ENCODE data around the gene C4orf17. TPM values are rescaled to one million over a fixed set of nuclear protein-coding genes. Genes with fewer than 3 reads are reported as not detected.
"Not testable (repeated sequence)": the region's sequence is repeated elsewhere in the genome, so short reads cannot be mapped to it uniquely, and the experiment has no call there.

The C4orf17 gene
- total and polyA plus RNA-seq, 2 experiments from 2014 or later, result not detected

DNA sequence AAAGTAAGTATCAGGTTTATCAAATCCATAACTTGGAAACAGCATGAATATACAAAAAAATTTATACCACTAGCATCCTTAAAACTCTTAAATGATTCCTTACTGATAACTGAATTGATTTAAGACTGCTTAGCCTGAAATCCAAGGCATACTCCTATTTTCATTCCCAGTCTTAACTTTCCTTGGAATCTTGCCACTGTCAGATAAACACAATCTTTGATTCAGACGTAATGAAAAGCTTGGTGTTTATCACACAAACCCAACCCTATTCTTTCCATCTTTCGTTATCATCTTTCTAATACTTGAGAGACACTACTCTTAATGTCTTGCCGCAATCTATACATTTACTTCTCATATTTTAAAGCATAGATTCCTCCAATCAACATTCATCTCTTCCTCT lies 19.1 kb downstream of the C4orf17 start:
- no peak for TF ChIP-seq EZH2 (IDR thresholded peaks at IDR 0.05; ENCODE audit: insufficient read depth, poor library complexity, severe bottlenecking)
- TF ChIP-seq EZH2phosphoT487 (IDR thresholded peaks at IDR 0.05; ENCODE audit: insufficient read depth, low read depth), result no peak
- Histone ChIP-seq H3K27me3 (replicated peaks; ENCODE audit: insufficient read depth) (no peaks in the 10 kb centered on the region), H3K9me3 (ENCODE audit: low read depth) (no peaks in the 10 kb centered on the region), H3K4me1 (ENCODE audit: insufficient read depth) (no peaks in the 10 kb centered on the region), H3K36me3 (ENCODE audit: low read depth) (no peaks in the 10 kb centered on the region), H3K4me2 (ENCODE audit: unreplicated experiment) (no peak overlapping the region), H3K9ac (no peak overlapping the region), H3K79me2 (ENCODE audit: insufficient read depth) (no peaks in the 10 kb centered on the region), H3K27ac (no peak overlapping the region), H3K9me2 (ENCODE audit: insufficient read depth) (no peaks in the 10 kb centered on the region), H2AFZ (no peak overlapping the region), H3F3A (ENCODE audit: insufficient read depth) (no peaks in the 10 kb centered on the region), H3K4me3 (no peak overlapping the region), H4K20me1 (ENCODE audit: insufficient read depth) (no peaks in the 10 kb centered on the region)
- in situ Hi-C loops (cut with MboI), result no loop called here
- DNase-seq, result no peak
- WGBS, 2 experiments (ENCODE audit: low coverage in 1 of 2, low lambda C conversion rate in 2 of 2, missing lambda C conversion rate in 2 of 2), result 21 to 37% methylated on average over 3 of the region's 3 CpGs

DNA sequence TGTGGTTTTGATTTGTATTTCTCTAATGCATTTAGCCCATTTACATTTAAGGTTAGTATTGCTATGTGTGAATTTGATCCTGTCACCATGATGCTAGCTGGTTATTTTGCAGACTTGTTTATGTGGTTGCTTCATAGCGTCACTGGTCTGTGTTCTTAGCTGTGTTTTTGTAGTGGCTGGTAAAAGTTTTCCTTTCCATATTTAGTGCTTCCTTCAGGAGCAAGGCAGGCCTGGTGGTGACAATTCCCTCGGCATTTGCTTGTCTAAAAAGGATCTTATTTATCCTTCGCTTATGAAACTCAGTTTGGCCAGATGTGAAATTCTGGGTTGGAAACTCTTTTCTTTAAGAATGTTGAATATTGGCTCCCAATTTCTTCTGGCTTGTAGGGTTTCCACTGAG lies 23.9 kb downstream of the C4orf17 start:
- H4K20me1 ChIP-seq (ENCODE audit: insufficient read depth); H3K4me3 ChIP-seq; H3K4me2 ChIP-seq (ENCODE audit: unreplicated experiment); H3K27ac ChIP-seq; H3K36me3 ChIP-seq (ENCODE audit: low read depth); DNase-seq; H3K79me2 ChIP-seq (ENCODE audit: insufficient read depth); H3F3A ChIP-seq (ENCODE audit: insufficient read depth); in situ Hi-C loops (cut with MboI); H2AFZ ChIP-seq; H3K9me3 ChIP-seq (ENCODE audit: low read depth); H3K4me1 ChIP-seq (ENCODE audit: insufficient read depth); H3K9ac ChIP-seq; H3K27me3 ChIP-seq (replicated peaks; ENCODE audit: insufficient read depth); H3K9me2 ChIP-seq (ENCODE audit: insufficient read depth): not testable (repeated sequence)
- 38 to 52% methylated on average over 3 of the region's 3 CpGs for WGBS, 2 experiments (ENCODE audit: low coverage in 1 of 2, low lambda C conversion rate in 2 of 2, missing lambda C conversion rate in 2 of 2)

GRCh38 chr4:99536271-99536670 lies 25.4 kb downstream of the C4orf17 start:
- Histone ChIP-seq H3F3A (ENCODE audit: insufficient read depth) (no peaks in the 10 kb centered on the region), H3K36me3 (ENCODE audit: low read depth) (no peaks in the 10 kb centered on the region), H3K4me1 (ENCODE audit: insufficient read depth) (no peaks in the 10 kb centered on the region), H3K9me3 (ENCODE audit: low read depth) (no peaks in the 10 kb centered on the region), H2AFZ (no peak overlapping the region), H3K79me2 (ENCODE audit: insufficient read depth) (no peaks in the 10 kb centered on the region), H3K9ac (no peak overlapping the region), H3K4me3 (no peak overlapping the region), H4K20me1 (ENCODE audit: insufficient read depth) (no peaks in the 10 kb centered on the region), H3K9me2 (ENCODE audit: insufficient read depth) (no peaks in the 10 kb centered on the region), H3K27me3 (replicated peaks; ENCODE audit: insufficient read depth) (no peaks in the 10 kb centered on the region), H3K4me2 (ENCODE audit: unreplicated experiment) (no peak overlapping the region), H3K27ac (no peak overlapping the region)
- no peak for TF ChIP-seq EZH2 (IDR thresholded peaks at IDR 0.05; ENCODE audit: insufficient read depth, poor library complexity, severe bottlenecking)
- no peak for TF ChIP-seq EZH2phosphoT487 (IDR thresholded peaks at IDR 0.05; ENCODE audit: insufficient read depth, low read depth)
- no peak for DNase-seq
- in situ Hi-C loops (cut with MboI), result no loop called here
- 7 to 12% methylated on average over 2 of the region's 2 CpGs for WGBS, 2 experiments (ENCODE audit: low coverage in 1 of 2, low lambda C conversion rate in 2 of 2, missing lambda C conversion rate in 2 of 2)

DNA sequence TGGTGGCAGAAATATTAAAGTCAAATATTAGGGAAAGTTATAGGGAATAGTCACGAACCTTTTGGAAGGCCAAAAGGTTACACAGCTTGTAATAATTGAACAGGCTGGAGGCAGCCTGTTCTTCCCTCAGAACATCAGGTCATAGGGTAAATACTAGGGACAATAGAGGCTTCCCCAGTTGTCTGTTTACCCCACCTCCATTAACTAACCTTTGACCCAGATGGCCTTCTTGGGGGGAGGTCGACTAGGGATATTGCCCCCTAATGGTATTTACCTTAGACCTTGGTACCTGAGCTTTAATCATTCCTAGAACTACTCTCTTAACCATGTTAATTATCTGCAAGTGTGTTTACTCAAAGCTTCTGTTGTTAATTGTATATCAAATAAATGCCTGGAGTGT lies 26.0 kb downstream of the C4orf17 start:
- no peak overlapping the region for H2AFZ ChIP-seq
- 21 to 35% methylated on average over 2 of the region's 2 CpGs for WGBS, 2 experiments (ENCODE audit: low coverage in 1 of 2, low lambda C conversion rate in 2 of 2, missing lambda C conversion rate in 2 of 2)
- no peaks in the 10 kb centered on the region for H3K4me1 ChIP-seq (ENCODE audit: insufficient read depth)
- H3K9ac ChIP-seq, result no peak overlapping the region
- no peaks in the 10 kb centered on the region for H3K36me3 ChIP-seq (ENCODE audit: low read depth)
- no peak overlapping the region for H3K4me2 ChIP-seq (ENCODE audit: unreplicated experiment)
- H3F3A ChIP-seq (ENCODE audit: insufficient read depth), result no peaks in the 10 kb centered on the region
- no peak overlapping the region for H3K27ac ChIP-seq
- in situ Hi-C loops (cut with MboI), result no loop called here
- H3K79me2 ChIP-seq (ENCODE audit: insufficient read depth), result no peaks in the 10 kb centered on the region
- TF ChIP-seq EZH2 (IDR thresholded peaks at IDR 0.05; ENCODE audit: insufficient read depth, poor library complexity, severe bottlenecking), result no peak
- no peak for TF ChIP-seq EZH2phosphoT487 (IDR thresholded peaks at IDR 0.05; ENCODE audit: insufficient read depth, low read depth)
- H3K9me3 ChIP-seq (ENCODE audit: low read depth), result no peaks in the 10 kb centered on the region
- no peaks in the 10 kb centered on the region for H3K9me2 ChIP-seq (ENCODE audit: insufficient read depth)
- DNase-seq, result no peak
- H4K20me1 ChIP-seq (ENCODE audit: insufficient read depth), result no peaks in the 10 kb centered on the region
- no peaks in the 10 kb centered on the region for H3K27me3 ChIP-seq (replicated peaks; ENCODE audit: insufficient read depth)
- no peak overlapping the region for H3K4me3 ChIP-seq

- H3K79me2 ChIP-seq (ENCODE audit: insufficient read depth), result no peaks in the 10 kb centered on the region
- TF ChIP-seq EZH2phosphoT487 (IDR thresholded peaks at IDR 0.05; ENCODE audit: insufficient read depth, low read depth) (no peak), EZH2 (IDR thresholded peaks at IDR 0.05; ENCODE audit: insufficient read depth, poor library complexity, severe bottlenecking) (no peak)
- in situ Hi-C loops (cut with MboI), result no loop called here
Measured at GRCh38 chr4:99537674-99538073, 26.9 kb downstream of the C4orf17 start.

More at GRCh38 chr4:99537674-99538073, 26.9 kb downstream of the C4orf17 start:
- WGBS, 2 experiments (ENCODE audit: low coverage in 1 of 2, low lambda C conversion rate in 2 of 2, missing lambda C conversion rate in 2 of 2), result 53 to 60% methylated on average over 4 of the region's 4 CpGs
- H3K9me3 ChIP-seq (ENCODE audit: low read depth), result no peaks in the 10 kb centered on the region
- H3K4me1 ChIP-seq (ENCODE audit: insufficient read depth), result no peaks in the 10 kb centered on the region
- H3K9ac ChIP-seq, result no peak overlapping the region
- H2AFZ ChIP-seq, result no peak overlapping the region
- H4K20me1 ChIP-seq (ENCODE audit: insufficient read depth), result no peaks in the 10 kb centered on the region
- no peaks in the 10 kb centered on the region for H3K27me3 ChIP-seq (replicated peaks; ENCODE audit: insufficient read depth)
- H3K4me2 ChIP-seq (ENCODE audit: unreplicated experiment), result no peak overlapping the region
- no peak overlapping the region for H3K4me3 ChIP-seq
- no peaks in the 10 kb centered on the region for H3F3A ChIP-seq (ENCODE audit: insufficient read depth)
- H3K36me3 ChIP-seq (ENCODE audit: low read depth), result no peaks in the 10 kb centered on the region
- no peak overlapping the region for H3K27ac ChIP-seq
- DNase-seq, result no peak
- H3K9me2 ChIP-seq (ENCODE audit: insufficient read depth), result no peaks in the 10 kb centered on the region
